OCI-LY3 (cell line): ENCODE data around the gene KRTAP19-1.

Experiments used
- H2AFZ ChIP-seq: fragments of 200-600, 300-600 bp; shearing (Covaris generic); 2 replicates; pipeline ENCODE4 v1.6.0; 2014; ENCODE audit warnings: antibody characterized with exemption, low read depth, low read length
- H3K27ac ChIP-seq: fragments of 200-600, 300-600 bp; sonication (generic); 2 replicates; pipeline ENCODE4 v1.5.1; 2014; ENCODE audit warnings: mild to moderate bottlenecking, low read length, moderate library complexity, mixed read lengths
- H3K27me3 ChIP-seq: fragments of 200-600, 300-600 bp; sonication (generic); 2 replicates; pipeline ENCODE4 v1.6.1; 2014; ENCODE audit warnings: low read depth, low read length, mixed read lengths
- H3K36me3 ChIP-seq: fragments of 200-600, 300-600 bp; sonication (generic); replicated peaks from 2 replicates; pipeline ENCODE3; 2014; ENCODE audit warnings: low read depth, low read length, mixed read lengths
- H3K4me1 ChIP-seq: fragments of 300-600, 200-600 bp; sonication (generic); 2 replicates; pipeline ENCODE4 v1.6.1; 2014; ENCODE audit warnings: low read length, mixed read lengths
- H3K4me2 ChIP-seq: fragments of 200-600, 300-600 bp; sonication (generic); 2 replicates; pipeline ENCODE4 v1.6.1; 2014; ENCODE audit warnings: low read length, mixed read lengths
- H3K4me3 ChIP-seq: fragments of 300-600, 200-600 bp; sonication (generic); 2 replicates; pipeline ENCODE4 v1.5.1; 2014; ENCODE audit warnings: antibody characterized with exemption, mild to moderate bottlenecking, low read length, moderate library complexity
- H3K79me2 ChIP-seq: fragments of 300-600, 200-600 bp; shearing (Covaris generic); 2 replicates; pipeline ENCODE4 v1.6.1; 2014; ENCODE audit warnings: mild to moderate bottlenecking, low read length, mixed read lengths
- H3K9ac ChIP-seq: fragments of 300-600, 200-600 bp; shearing (Covaris generic); 2 replicates; pipeline ENCODE4 v1.6.0; 2014; ENCODE audit warnings: mild to moderate bottlenecking, low read length, moderate library complexity
- H3K9me3 ChIP-seq: fragments of 200-600, 300-600 bp; shearing (Covaris generic); 2 replicates; pipeline ENCODE4 v1.6.1; 2014; ENCODE audit warnings: low read length, mixed read lengths; ENCODE audit not compliant: insufficient read depth
- H4K20me1 ChIP-seq: fragments of 200-600, 300-600 bp; sonication (generic); 2 replicates; pipeline ENCODE4 v1.6.1; 2016; ENCODE audit warnings: low read length, mixed read lengths; ENCODE audit not compliant: insufficient read depth
- EZH2phosphoT487 ChIP-seq: fragments of 200-600 bp; shearing (Covaris generic); IDR thresholded peaks from 2 replicates; pipeline ENCODE4 v1.6.1; 2018; ENCODE audit warnings: antibody characterized with exemption, mixed run types, low read depth
- TF ChIP-seq, protein P1 (sequence below): fragments of 200-600, 300-600 bp; sonication (generic); IDR thresholded peaks from 2 replicates; pipeline ENCODE4 v1.5.1; 2014; ENCODE audit warnings: antibody characterized with exemption, low read length, low read depth

KRTAP19-1 gene

DNA sequence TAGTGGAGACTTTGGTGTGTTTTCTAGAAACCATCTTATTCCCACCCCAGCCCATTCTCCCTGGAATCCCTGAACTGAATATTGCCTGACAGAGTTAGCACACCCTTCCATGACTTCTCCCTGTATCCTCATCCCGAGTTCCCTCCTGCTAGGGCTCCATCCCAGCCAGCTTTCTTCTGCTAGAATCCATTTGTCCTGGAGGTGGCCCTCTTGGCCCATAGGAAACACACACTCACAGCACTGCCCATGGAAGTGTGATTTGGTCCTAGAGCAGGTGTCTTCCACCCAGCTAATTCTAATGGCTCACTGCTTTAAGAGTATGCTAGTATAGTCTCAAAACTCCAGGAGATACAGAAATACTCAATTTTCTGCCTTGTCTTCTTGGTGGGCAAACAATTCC, 36.0 kb downstream of the KRTAP19-1 start:
- H3K9ac ChIP-seq = no peak overlapping the region
- no peak overlapping the region for H3K4me3 ChIP-seq
- H2AFZ ChIP-seq = no peak overlapping the region
- no peaks in the 10 kb centered on the region for H3K27me3 ChIP-seq
- no peaks in the 10 kb centered on the region for H3K36me3 ChIP-seq
- H4K20me1 ChIP-seq = no peaks in the 10 kb centered on the region
- no peak for TF ChIP-seq EZH2phosphoT487
- TF ChIP-seq, protein P1, sequence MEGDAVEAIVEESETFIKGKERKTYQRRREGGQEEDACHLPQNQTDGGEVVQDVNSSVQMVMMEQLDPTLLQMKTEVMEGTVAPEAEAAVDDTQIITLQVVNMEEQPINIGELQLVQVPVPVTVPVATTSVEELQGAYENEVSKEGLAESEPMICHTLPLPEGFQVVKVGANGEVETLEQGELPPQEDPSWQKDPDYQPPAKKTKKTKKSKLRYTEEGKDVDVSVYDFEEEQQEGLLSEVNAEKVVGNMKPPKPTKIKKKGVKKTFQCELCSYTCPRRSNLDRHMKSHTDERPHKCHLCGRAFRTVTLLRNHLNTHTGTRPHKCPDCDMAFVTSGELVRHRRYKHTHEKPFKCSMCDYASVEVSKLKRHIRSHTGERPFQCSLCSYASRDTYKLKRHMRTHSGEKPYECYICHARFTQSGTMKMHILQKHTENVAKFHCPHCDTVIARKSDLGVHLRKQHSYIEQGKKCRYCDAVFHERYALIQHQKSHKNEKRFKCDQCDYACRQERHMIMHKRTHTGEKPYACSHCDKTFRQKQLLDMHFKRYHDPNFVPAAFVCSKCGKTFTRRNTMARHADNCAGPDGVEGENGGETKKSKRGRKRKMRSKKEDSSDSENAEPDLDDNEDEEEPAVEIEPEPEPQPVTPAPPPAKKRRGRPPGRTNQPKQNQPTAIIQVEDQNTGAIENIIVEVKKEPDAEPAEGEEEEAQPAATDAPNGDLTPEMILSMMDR = no peak
- H3K4me2 ChIP-seq = no peak overlapping the region
- H3K9me3 ChIP-seq = no peaks in the 10 kb centered on the region
- H3K4me1 ChIP-seq = no peaks in the 10 kb centered on the region; the same call in 1 of the 2 replicates
- H3K79me2 ChIP-seq = no peaks in the 10 kb centered on the region
- no peak overlapping the region for H3K27ac ChIP-seq

DNA sequence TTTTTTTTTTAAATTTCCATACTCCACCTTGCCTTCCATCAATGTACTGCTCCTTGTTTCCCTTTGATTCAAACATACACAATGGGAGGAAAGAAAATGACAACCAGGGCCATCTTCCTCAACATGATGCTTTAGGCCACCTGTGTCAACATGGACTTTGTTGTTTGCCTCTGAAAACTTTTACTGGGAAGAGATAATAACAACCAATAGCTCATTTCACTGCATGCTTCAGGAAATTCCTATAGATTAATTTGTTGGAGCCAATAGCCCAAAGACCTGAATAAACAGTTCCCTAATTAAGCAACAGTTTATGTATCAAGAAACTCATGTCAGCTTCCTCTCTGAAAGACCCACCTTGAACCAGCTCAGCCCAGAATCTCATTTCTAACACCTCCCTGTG, 36.9 kb downstream of the KRTAP19-1 start:
- Histone ChIP-seq H3K9ac (no peak overlapping the region), H3K79me2 (no peaks in the 10 kb centered on the region), H2AFZ (no peak overlapping the region), H3K4me3 (no peak overlapping the region), H3K36me3 (no peaks in the 10 kb centered on the region), H4K20me1 (no peaks in the 10 kb centered on the region), H3K4me1 (no peaks in the 10 kb centered on the region; the same call in 1 of the 2 replicates), H3K27me3 (no peaks in the 10 kb centered on the region), H3K9me3 (no peaks in the 10 kb centered on the region), H3K27ac (no peak overlapping the region), H3K4me2 (no peak overlapping the region)
- TF ChIP-seq, protein P1 = no peak
- no peak for TF ChIP-seq EZH2phosphoT487

DNA sequence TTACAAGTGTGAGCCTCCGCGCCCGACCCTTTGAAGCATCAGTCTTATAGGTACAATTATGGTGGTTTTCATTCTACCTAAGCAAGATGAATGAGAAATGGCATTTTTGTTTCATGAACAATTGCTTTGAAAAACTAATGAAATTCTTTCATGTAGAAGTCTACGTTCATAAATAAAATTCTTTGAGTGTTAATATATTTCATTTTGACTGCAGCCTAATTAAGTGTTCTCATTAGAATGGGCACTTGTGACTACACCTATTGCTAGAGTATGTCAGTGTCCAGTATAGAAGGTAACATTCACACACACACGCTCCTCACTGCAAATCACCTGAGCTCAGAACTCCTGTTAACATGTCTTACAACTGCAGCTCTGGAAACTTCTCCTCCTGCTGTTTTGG, 40.2 kb downstream of the KRTAP19-1 start, which contains the start of gene KRTAP15-1:
TSS of gene KRTAP15-1 (plus strand) at position 301 of the 400 bp plus-strand sequence. CDS start at position 354, 53 bp downstream.
- Histone ChIP-seq H3K27ac (no peak within 1 kb of the TSS), H3K4me3 (no peak within 1 kb of the TSS), H3K4me2 (no peak within 1 kb of the TSS), H2AFZ (no peak within 1 kb of the TSS), H3K27me3 (no peaks in the 10 kb centered on the region), H3K36me3 (no peaks in the 10 kb centered on the region), H3K4me1 (no peaks in the 10 kb centered on the region), H3K79me2 (no peaks in the 10 kb centered on the region), H4K20me1 (no peaks in the 10 kb centered on the region), H3K9me3 (no peaks in the 10 kb centered on the region), H3K9ac (no peak within 1 kb of the TSS)
- no peak for TF ChIP-seq EZH2phosphoT487
- TF ChIP-seq, protein P1 = no peak

DNA sequence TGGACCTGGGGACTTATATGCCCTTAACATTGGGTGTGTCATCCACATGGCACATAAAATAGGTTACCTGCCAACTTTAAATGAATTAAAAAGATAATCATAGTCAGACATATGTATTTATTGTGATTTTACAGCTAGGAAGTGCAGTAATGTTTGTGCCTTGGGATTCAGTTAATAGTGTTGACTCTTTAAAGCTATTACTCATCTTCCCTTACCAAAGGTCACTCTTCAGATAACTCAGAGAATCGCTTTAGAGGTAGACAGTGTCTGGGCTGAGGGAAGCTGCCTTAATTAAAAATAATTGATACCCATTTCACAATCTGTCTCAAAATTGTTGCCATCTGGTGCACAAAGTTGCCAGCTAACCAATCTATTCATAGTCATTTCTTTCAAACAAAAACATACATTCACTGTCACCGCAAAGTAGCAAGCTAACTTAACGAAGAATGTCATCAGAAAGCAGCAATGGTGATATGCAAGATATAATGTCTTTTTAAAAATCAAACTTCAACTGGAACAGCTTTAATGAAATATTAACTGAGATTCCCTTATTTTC, 43.1 kb downstream of the KRTAP19-1 start:
- Histone ChIP-seq H3K27me3 (no peaks in the 10 kb centered on the region), H3K9me3 (no peaks in the 10 kb centered on the region), H3K4me2 (no peak overlapping the region), H3K4me1 (no peaks in the 10 kb centered on the region), H3K4me3 (no peak overlapping the region), H3K27ac (no peak overlapping the region), H3K9ac (no peak overlapping the region), H4K20me1 (no peaks in the 10 kb centered on the region), H2AFZ (no peak overlapping the region), H3K36me3 (no peaks in the 10 kb centered on the region), H3K79me2 (no peaks in the 10 kb centered on the region)
- TF ChIP-seq, protein P1 = no peak
- no peak for TF ChIP-seq EZH2phosphoT487
